Natural killer cell (primary cell): ENCODE measurements around the gene CES3. TPM values are rescaled to one million over a fixed set of nuclear protein-coding genes. Genes with fewer than 3 reads are reported as not detected.

Experiments used
- ATAC-seq, 3 donors: fragments of 150-1000 bp in 2 of 3; fragments of 200-7000 bp in 1 of 3; cut with Tn5 transposase; 1 replicate in 1 of 3; 2 replicates in 2 of 3; pipeline ENCODE4 v1.10.0; 2021; ENCODE audit warnings: mild to moderate bottlenecking in 2 of 3, moderate library complexity in 2 of 3
- DNase-seq, 2 donors: peaks; one replicate each; pipeline versions ENCODE4 v3.0.0 to v3.0.0-alpha.2; 2013 to 2021; ENCODE audit warnings: mixed read lengths in 1 of 2
- H3K27ac ChIP-seq: one replicate; pipeline ENCODE4 v1.5.1; 2013; ENCODE audit warnings: mild to moderate bottlenecking, low read length
- H3K27me3 ChIP-seq: one replicate; pipeline ENCODE4 v1.6.1; 2013; ENCODE audit warnings: low read length; ENCODE audit not compliant: control insufficient read depth, insufficient read depth
- H3K36me3 ChIP-seq: one replicate; pipeline ENCODE4 v1.6.1; 2013; ENCODE audit warnings: low read length; ENCODE audit not compliant: control insufficient read depth, insufficient read depth
- H3K4me1 ChIP-seq: one replicate; pipeline ENCODE4 v1.6.1; 2013; ENCODE audit warnings: low read length; ENCODE audit not compliant: control insufficient read depth, insufficient read depth
- H3K4me3 ChIP-seq: one replicate; pipeline ENCODE4 v1.5.1; 2013; ENCODE audit warnings: low read length
- H3K9me3 ChIP-seq: one replicate; pipeline ENCODE4 v1.6.1; 2013; ENCODE audit warnings: low read length; ENCODE audit not compliant: control insufficient read depth, insufficient read depth
- H3K27ac Mint-ChIP-seq, 2 donors: one replicate each; pipeline ENCODE4 v1.8.0; 2022; ENCODE audit warnings: mild to moderate bottlenecking in 2 of 2, mixed read lengths in 2 of 2, moderate library complexity in 1 of 2
- H3K27me3 Mint-ChIP-seq, 2 donors: one replicate each; pipeline ENCODE4 v1.8.0; 2022; ENCODE audit warnings: low read depth in 2 of 2, mixed read lengths in 2 of 2
- H3K36me3 Mint-ChIP-seq: one replicate; pipeline ENCODE4 v1.8.0; 2022; ENCODE audit warnings: mixed read lengths
- H3K4me1 Mint-ChIP-seq, 2 donors: one replicate each; pipeline ENCODE4 v1.8.0; 2022; ENCODE audit warnings: mixed read lengths in 2 of 2
- H3K4me3 Mint-ChIP-seq: one replicate; pipeline ENCODE4 v1.8.0; 2022; ENCODE audit warnings: mild to moderate bottlenecking, moderate library complexity, mixed read lengths
- H3K9me3 Mint-ChIP-seq, 2 donors: one replicate each; pipeline ENCODE4 v1.8.0; 2022; ENCODE audit warnings: mixed read lengths in 2 of 2
- CTCF ChIP-seq: fragments of 200-600 bp; IDR thresholded peaks from one replicate; pipeline ENCODE4 v1.8.0; 2022; ENCODE audit warnings: antibody characterized with exemption
- WGBS: methylation state at CpG from one replicate; pipeline ENCODE4 v1.1.7; 2013; ENCODE audit warnings: missing lambda C conversion rate; ENCODE audit not compliant: insufficient coverage; 5-methylcytosine and 5-hydroxymethylcytosine counted together
- intact Hi-C: fragments of 100-400 bp; cut with micrococcal nuclease; formaldehyde crosslinking; loops from one replicate; pipeline ENCODE4 v1.14.2; 2022
- total RNA-seq, 4 donors: library from RNA; stranded (reverse); fragments of 120-200 nt in 1 of 4; gene quantifications; one replicate each; pipeline versions ENCODE4 v1.2.3 to v1.2.4, GENCODE V29; 2013 to 2022

Gene CES3
- total RNA-seq, result under 1 TPM; 0.19 to 0.95 (median 0.27) TPM
- 0.23 TPM for total RNA-seq (2013)

GRCh38 chr16:66961065-66961744, at the start of gene CES3:
Gene CES3 (plus strand): TSS chr16:66961266. CDS start chr16:66961308, 42 bp downstream.
- peak; percentile 61 for TF ChIP-seq CTCF
- H3K27ac ChIP-seq, result no peak within 1 kb of the TSS
- DNase-seq, result peak; percentile 31 to 72

DNA sequence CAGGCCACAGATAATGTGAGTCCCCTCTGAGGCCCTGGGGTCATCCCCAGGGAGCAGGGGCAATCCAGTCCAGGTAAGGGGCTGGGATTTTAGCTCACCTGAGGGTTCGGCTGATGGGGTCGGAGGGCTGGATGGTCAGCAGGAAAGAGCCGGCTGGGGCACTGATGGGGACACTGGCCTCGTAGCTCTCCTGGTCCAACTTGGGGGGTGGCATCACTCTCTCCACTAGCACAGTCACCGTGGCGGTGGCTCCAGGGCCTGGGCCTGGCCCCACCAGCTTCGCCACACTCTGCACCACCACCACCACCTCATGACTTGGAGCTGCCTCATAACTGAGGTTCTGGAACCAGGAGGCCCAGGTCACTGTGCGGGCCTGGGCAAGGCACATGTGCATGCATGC, 49.3 kb upstream of the CES3 start:
- Mint-ChIP-seq H3K9me3 (no peaks in the 10 kb centered on the region), H3K27me3 (peaks cover 0 to 3% of the 10 kb centered on the region in 2 donors), H3K4me3 (no peak overlapping the region), H3K4me1 (no peaks in the 10 kb centered on the region), H3K36me3 (no peaks in the 10 kb centered on the region), H3K27ac (no peak overlapping the region)
- TF ChIP-seq CTCF, result no peak
- H3K4me1 ChIP-seq, result no peaks in the 10 kb centered on the region
- 92% methylated on average over 8 of the region's 8 CpGs for WGBS
- no peak overlapping the region for H3K4me3 ChIP-seq
- intact Hi-C loops, result no loop called here
- H3K9me3 ChIP-seq, result no peaks in the 10 kb centered on the region
- no peaks in the 10 kb centered on the region for H3K36me3 ChIP-seq
- no peak for DNase-seq
- no peak overlapping the region for H3K27ac ChIP-seq
- H3K27me3 ChIP-seq, result no peaks in the 10 kb centered on the region
- ATAC-seq, result no peak

More at GRCh38 chr16:66961065-66961744, at the start of gene CES3:
- 79% methylated on average over 16 of the region's 16 CpGs for WGBS
- Histone ChIP-seq H3K36me3 (no peaks in the 10 kb centered on the region), H3K4me1 (peaks cover 3% of the 10 kb centered on the region), H3K27me3 (no peaks in the 10 kb centered on the region), H3K9me3 (no peaks in the 10 kb centered on the region), H3K4me3 (no peak within 1 kb of the TSS)
- peaks cover 0 to 9% of the 10 kb centered on the region in 2 donors for H3K4me1 Mint-ChIP-seq
- peak; percentile 71 to 89 (median 84) for ATAC-seq
- peaks cover 12 to 16% of the 10 kb centered on the region in 2 donors for H3K27me3 Mint-ChIP-seq
- intact Hi-C loops, result no loop called here
- no peak within 1 kb of the TSS for H3K4me3 Mint-ChIP-seq
- H3K9me3 Mint-ChIP-seq, result no peaks in the 10 kb centered on the region
- H3K27ac Mint-ChIP-seq, result no peak within 1 kb of the TSS
- no peaks in the 10 kb centered on the region for H3K36me3 Mint-ChIP-seq

DNA sequence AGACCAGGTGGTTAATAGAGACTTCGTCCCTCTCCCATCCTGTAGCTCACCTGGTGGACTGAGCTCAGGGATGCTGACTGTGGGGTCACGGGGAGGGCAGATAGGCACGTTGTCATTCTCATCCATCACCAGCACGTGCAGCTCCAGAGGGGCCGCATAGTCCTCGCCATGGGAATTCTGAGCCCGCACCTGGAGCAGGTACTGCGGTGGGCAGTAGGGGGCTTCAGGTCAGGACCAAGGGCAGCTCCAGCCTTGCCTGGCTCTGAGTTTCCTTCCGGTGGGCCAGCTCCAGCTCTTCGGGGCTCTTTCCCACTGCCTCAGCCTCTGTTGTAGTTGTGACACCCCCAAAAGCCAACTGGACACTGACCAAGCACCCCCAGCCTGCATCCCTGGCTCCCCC, 48.0 kb upstream of the CES3 start:
- H3K27ac Mint-ChIP-seq, result no peak overlapping the region
- 54% methylated on average over 10 of the region's 10 CpGs for WGBS
- Histone ChIP-seq H3K4me3 (no peak overlapping the region), H3K9me3 (no peaks in the 10 kb centered on the region), H3K27ac (no peak overlapping the region), H3K36me3 (no peaks in the 10 kb centered on the region), H3K4me1 (no peaks in the 10 kb centered on the region), H3K27me3 (no peaks in the 10 kb centered on the region)
- TF ChIP-seq CTCF, result no peak
- intact Hi-C loops, result no loop called here
- H3K27me3 Mint-ChIP-seq, result peaks cover 0 to 3% of the 10 kb centered on the region in 2 donors
- DNase-seq (no peak), ATAC-seq (no peak)
- no peaks in the 10 kb centered on the region for H3K4me1 Mint-ChIP-seq
- H3K4me3 Mint-ChIP-seq, result no peak overlapping the region
- H3K9me3 Mint-ChIP-seq, result no peaks in the 10 kb centered on the region
- no peaks in the 10 kb centered on the region for H3K36me3 Mint-ChIP-seq

DNA sequence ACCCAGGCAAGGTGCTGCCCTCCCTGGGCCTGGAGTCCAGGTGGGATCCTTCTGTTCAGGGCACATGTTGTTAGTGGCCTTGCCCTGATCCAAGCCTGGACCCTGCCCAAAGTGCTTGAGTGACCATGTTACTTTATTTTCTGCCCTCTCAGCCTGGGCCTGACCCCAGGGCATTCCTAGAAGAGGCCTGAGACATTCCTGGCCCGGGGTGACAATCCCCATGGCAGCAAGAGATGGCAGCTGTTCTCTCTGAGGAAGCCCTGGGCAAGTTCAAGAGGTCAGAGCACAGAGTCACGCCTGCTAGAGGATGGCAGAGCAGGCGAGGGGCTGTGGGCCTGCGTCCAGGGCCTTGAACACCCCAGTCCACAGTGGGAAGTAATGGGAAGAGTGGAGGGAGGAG, 47.4 kb upstream of the CES3 start:
- Histone ChIP-seq H3K36me3 (no peaks in the 10 kb centered on the region), H3K27me3 (no peaks in the 10 kb centered on the region), H3K4me3 (no peak overlapping the region), H3K4me1 (no peaks in the 10 kb centered on the region), H3K27ac (no peak overlapping the region), H3K9me3 (no peaks in the 10 kb centered on the region)
- Mint-ChIP-seq H3K4me3 (no peak overlapping the region), H3K36me3 (no peaks in the 10 kb centered on the region), H3K4me1 (no peaks in the 10 kb centered on the region), H3K9me3 (no peaks in the 10 kb centered on the region), H3K27ac (no peak overlapping the region), H3K27me3 (peaks cover 0 to 3% of the 10 kb centered on the region in 2 donors)
- WGBS, result 80% methylated on average over 4 of the region's 4 CpGs
- ATAC-seq, result no peak
- intact Hi-C loops, result no loop called here
- no peak for TF ChIP-seq CTCF
- no peak for DNase-seq
